Measurements from ENCODE around the gene GAST. TPM values are rescaled to one million over a fixed set of nuclear protein-coding genes. Genes with fewer than 3 reads are reported as not detected.
"Not testable (repeated sequence)": the region's sequence is repeated elsewhere in the genome, so short reads cannot be mapped to it uniquely, and the experiment has no call there.

The GAST gene
- total RNA-seq, 2 donors from 2014 or later, result not detected

- Histone ChIP-seq H3K4me1 (replicated peaks) (no peaks in the 10 kb centered on the region), H3K27me3 (replicated peaks; ENCODE audit: insufficient read depth) (no peaks in the 10 kb centered on the region), H3K9me3 (no peaks in the 10 kb centered on the region), H3K4me3 (no peak overlapping the region), H3K27ac (no peak overlapping the region), H3K36me3 (peaks cover 20 to 33% of the 10 kb centered on the region in 2 donors)
- 86% methylated on average over 11 of the region's 11 CpGs for WGBS
- intact Hi-C loops (cut with DNase I), result no loop called here
- TF ChIP-seq POLR2AphosphoS5 (IDR thresholded peaks at IDR 0.05) (no peak), POLR2A (IDR thresholded peaks at IDR 0.05) (no peak), CTCF (IDR thresholded peaks at IDR 0.05) (no peak)
- DNase-seq (ENCODE audit: low spot score), result no peak
Observed at GRCh38 chr17:41692722-41693521, 19.2 kb upstream of the GAST start.

- 80% methylated on average over 7 of the region's 7 CpGs for WGBS
- Histone ChIP-seq H3K36me3 (peaks cover 20 to 24% of the 10 kb centered on the region in 2 donors), H3K4me1 (replicated peaks) (no peaks in the 10 kb centered on the region), H3K9me3 (no peaks in the 10 kb centered on the region), H3K27ac (no peak overlapping the region), H3K4me3 (no peak overlapping the region), H3K27me3 (replicated peaks; ENCODE audit: insufficient read depth) (no peaks in the 10 kb centered on the region)
- no peak for DNase-seq (ENCODE audit: low spot score)
- TF ChIP-seq POLR2A (IDR thresholded peaks at IDR 0.05), result no peak
- no peak for TF ChIP-seq POLR2AphosphoS5 (IDR thresholded peaks at IDR 0.05)
- TF ChIP-seq CTCF (IDR thresholded peaks at IDR 0.05), result no peak
- intact Hi-C loops (cut with DNase I), result no loop called here
Observed at GRCh38 chr17:41695134-41695661, 16.9 kb upstream of the GAST start.

GRCh38 chr17:41695954-41696757 is 16.0 kb upstream of the GAST start:
- Histone ChIP-seq H3K9me3 (no peaks in the 10 kb centered on the region), H3K4me1 (replicated peaks) (no peaks in the 10 kb centered on the region), H3K36me3 (peaks cover 10 to 17% of the 10 kb centered on the region in 2 donors), H3K27me3 (replicated peaks; ENCODE audit: insufficient read depth) (no peaks in the 10 kb centered on the region), H3K27ac (no peak overlapping the region), H3K4me3 (no peak overlapping the region)
- TF ChIP-seq POLR2AphosphoS5 (IDR thresholded peaks at IDR 0.05), result peak; percentile 38
- TF ChIP-seq CTCF (IDR thresholded peaks at IDR 0.05), result peak; percentile 63 to 74 (median 69)
- TF ChIP-seq POLR2A (IDR thresholded peaks at IDR 0.05), result no peak
- intact Hi-C loops (cut with DNase I), result no loop called here
- WGBS, result 41% methylated on average over 11 of the region's 11 CpGs
- no peak for DNase-seq (ENCODE audit: low spot score)

GRCh38 chr17:41697122-41697962 is 14.8 kb upstream of the GAST start:
- peak; percentile 55 for DNase-seq (ENCODE audit: low spot score)
- Histone ChIP-seq H3K4me3 (no peak overlapping the region), H3K36me3 (peaks cover 5% of the 10 kb centered on the region in 2 donors), H3K27ac (peak overlapping the region in 1 of 2 donors; percentile 8), H3K27me3 (replicated peaks; ENCODE audit: insufficient read depth) (no peaks in the 10 kb centered on the region), H3K4me1 (replicated peaks) (no peaks in the 10 kb centered on the region), H3K9me3 (no peaks in the 10 kb centered on the region)
- intact Hi-C loops (cut with DNase I), result no loop called here
- TF ChIP-seq POLR2A (IDR thresholded peaks at IDR 0.05) (no peak), POLR2AphosphoS5 (IDR thresholded peaks at IDR 0.05) (peak; percentile 72), CTCF (IDR thresholded peaks at IDR 0.05) (no peak)
- WGBS, result 33% methylated on average over 6 of the region's 6 CpGs

- H3K36me3 ChIP-seq; H3K4me3 ChIP-seq; H3K27me3 ChIP-seq (replicated peaks; ENCODE audit: insufficient read depth); H3K4me1 ChIP-seq (replicated peaks); H3K27ac ChIP-seq; DNase-seq (ENCODE audit: low spot score); H3K9me3 ChIP-seq; intact Hi-C loops (cut with DNase I): not testable (repeated sequence)
- WGBS, result 83% methylated on average over 3 of the region's 3 CpGs
Observed at GRCh38 chr17:41700843-41701242, 11.3 kb upstream of the GAST start.

All from prostate gland (tissue), 2 donors.